HG02852 (cell line): ENCODE measurements around the gene WDR74.

ENCODE experiments used
- ATAC-seq: cut with Tn5 transposase; IDR thresholded peaks from one replicate; pipeline ENCODE4 v1.9.1; 2021; ENCODE audit warnings: mild to moderate bottlenecking, moderate library complexity; ENCODE audit not compliant: unreplicated experiment

WDR74 gene

GRCh38 chr11:62801071-62801470, 38.3 kb downstream of the WDR74 start:
- no peak for ATAC-seq

GRCh38 chr11:62799486-62799885, 39.9 kb downstream of the WDR74 start:
- no peak for ATAC-seq

- no peak for ATAC-seq
These were observed 43.1 kb downstream of the WDR74 start for GRCh38 chr11:62796281-62796680.

- no peak for ATAC-seq
These were observed 45.1 kb downstream of the WDR74 start for GRCh38 chr11:62794201-62794775.

GRCh38 chr11:62792202-62792575, 47.2 kb downstream of the WDR74 start:
- no peak for ATAC-seq

- peak; percentile 63 for ATAC-seq
These were observed 47.7 kb downstream of the WDR74 start, which contains the start of gene TMEM223 for GRCh38 chr11:62791501-62792201. Gene TMEM223, minus strand, starts transcription at chr11:62792006. Its CDS starts 12 bp downstream, at chr11:62791994.

- ATAC-seq = no peak
These were observed 49.8 kb downstream of the WDR74 start for GRCh38 chr11:62789576-62789975.

GRCh38 chr11:62788991-62789390, 50.4 kb downstream of the WDR74 start:
- ATAC-seq = no peak

- ATAC-seq = peak; percentile 69
These were observed 52.2 kb downstream of the WDR74 start, which contains the start of gene TMEM179B for GRCh38 chr11:62787005-62787759. Gene TMEM179B, plus strand, starts transcription at chr11:62787402. Its CDS starts 30 bp downstream, at chr11:62787432.

- ATAC-seq = peak; percentile 69
These were observed 52.9 kb downstream of the WDR74 start for GRCh38 chr11:62786318-62787004.
